Activated naive CD8-positive, alpha-beta T cell treated with anti-CD3 and anti-CD28 coated beads, Interleukin-2, amount 10 ng/mL, durations not matched to agents 7 days and 5 days (primary cell): Measurements from ENCODE around the gene AP2B1. TPM values are rescaled to one million over a fixed set of nuclear protein-coding genes. Genes with fewer than 3 reads are reported as not detected.
A peak's percentile ranks its signal among the peaks of the same experiment; 100 is the strongest.
"Not testable (repeated sequence)": the region's sequence is repeated elsewhere in the genome, so short reads cannot be mapped to it uniquely, and the experiment has no call there.

ENCODE experiments used
- ATAC-seq: fragments of 150-1000 bp; cut with Tn5 transposase; one replicate; pipeline ENCODE4 v1.10.0; 2021; ENCODE audit warnings: low read depth, moderate library complexity
- POLR2A ChIA-PET: fragments of 350-600 bp; sonication (Branson Sonifier 250); formaldehyde crosslinking; loops from one replicate; lab custom pipeline; 2021; ENCODE audit warnings: antibody characterized with exemption; lab: Charles Lee
- DNase-seq: peaks from one replicate; pipeline ENCODE4 v3.0.0; 2021
- H3K27ac Mint-ChIP-seq: one replicate; pipeline ENCODE4 v1.8.0; 2022; ENCODE audit warnings: mild to moderate bottlenecking, mixed read lengths
- H3K27me3 Mint-ChIP-seq: one replicate; pipeline ENCODE4 v1.8.0; 2022; ENCODE audit warnings: mild to moderate bottlenecking, moderate library complexity, mixed read lengths
- H3K36me3 Mint-ChIP-seq: one replicate; pipeline ENCODE4 v1.8.0; 2021; ENCODE audit warnings: mild to moderate bottlenecking, mixed read lengths
- H3K4me1 Mint-ChIP-seq: one replicate; pipeline ENCODE4 v1.8.0; 2021; ENCODE audit warnings: mixed read lengths
- H3K4me3 Mint-ChIP-seq: one replicate; pipeline ENCODE4 v1.8.0; 2022; ENCODE audit warnings: mild to moderate bottlenecking, moderate library complexity, mixed read lengths
- H3K9me3 Mint-ChIP-seq: one replicate; pipeline ENCODE4 v1.8.0; 2021; ENCODE audit warnings: mixed read lengths
- total RNA-seq, 2 experiments: library from RNA; stranded (reverse); gene quantifications; one replicate each; pipeline ENCODE4 v1.2.3, GENCODE V29; 2021

The AP2B1 gene
- total RNA-seq, 2 experiments from 2014 or later = 154 to 163 TPM

GRCh38 chr17:35554668-35555067, 32.5 kb upstream of the AP2B1 start:
- Mint-ChIP-seq H3K36me3 (no peaks in the 10 kb centered on the region), H3K27ac (no peak overlapping the region), H3K4me3 (no peak overlapping the region), H3K27me3 (peaks cover 19% of the 10 kb centered on the region), H3K9me3 (no peaks in the 10 kb centered on the region), H3K4me1 (no peaks in the 10 kb centered on the region)
- ATAC-seq (no peak), DNase-seq (no peak)
- POLR2A ChIA-PET = interaction anchor here (0.5 kb wide), 1 partner anchor 10 kb away, joined by 3 read pairs; no protein-coding TSS in a partner anchor

GRCh38 chr17:35555691-35556090, 31.4 kb upstream of the AP2B1 start:
- no peak overlapping the region for H3K27ac Mint-ChIP-seq
- H3K9me3 Mint-ChIP-seq = no peaks in the 10 kb centered on the region
- no peaks in the 10 kb centered on the region for H3K4me1 Mint-ChIP-seq
- H3K27me3 Mint-ChIP-seq = peaks cover 23% of the 10 kb centered on the region
- POLR2A ChIA-PET = no interaction called here
- H3K4me3 Mint-ChIP-seq = no peak overlapping the region
- no peaks in the 10 kb centered on the region for H3K36me3 Mint-ChIP-seq
- ATAC-seq (no peak), DNase-seq (no peak)

- no peak for ATAC-seq
- Mint-ChIP-seq H3K4me3 (no peak overlapping the region), H3K27me3 (peaks cover 23% of the 10 kb centered on the region), H3K36me3 (no peaks in the 10 kb centered on the region), H3K27ac (no peak overlapping the region), H3K4me1 (no peaks in the 10 kb centered on the region), H3K9me3 (no peaks in the 10 kb centered on the region)
- DNase-seq = no peak
- POLR2A ChIA-PET = no interaction called here
Measured at GRCh38 chr17:35557353-35557752, 29.8 kb upstream of the AP2B1 start.

GRCh38 chr17:35559495-35560210, 27.5 kb upstream of the AP2B1 start:
- peaks cover 28% of the 10 kb centered on the region for H3K27me3 Mint-ChIP-seq
- H3K9me3 Mint-ChIP-seq = no peaks in the 10 kb centered on the region
- POLR2A ChIA-PET = interaction anchor here (0.5 to 1.4 kb wide), 2 partner anchors 19 to 30 kb away, joined by 3 read pairs; partner anchors contain the start of gene PEX12
- H3K4me1 Mint-ChIP-seq = no peaks in the 10 kb centered on the region
- no peak overlapping the region for H3K4me3 Mint-ChIP-seq
- no peaks in the 10 kb centered on the region for H3K36me3 Mint-ChIP-seq
- ATAC-seq (no peak), DNase-seq (no peak)
- H3K27ac Mint-ChIP-seq = no peak overlapping the region

GRCh38 chr17:35560703-35561102, 26.4 kb upstream of the AP2B1 start, which contains the start of gene SLFN14:
Gene SLFN14, minus strand, starts transcription at chr17:35560819. Its CDS starts 2,757 bp downstream, at chr17:35558062.
- ATAC-seq = no peak
- Mint-ChIP-seq H3K27me3 (peaks cover 28% of the 10 kb centered on the region), H3K9me3 (no peaks in the 10 kb centered on the region), H3K36me3 (no peaks in the 10 kb centered on the region), H3K27ac (no peak within 1 kb of the TSS), H3K4me3 (no peak within 1 kb of the TSS), H3K4me1 (no peaks in the 10 kb centered on the region)
- no peak for DNase-seq
- POLR2A ChIA-PET = no interaction called here

GRCh38 chr17:35563181-35563580, 23.9 kb upstream of the AP2B1 start:
- POLR2A ChIA-PET = interaction anchor here (0.6 to 0.7 kb wide), 3 partner anchors 12 to 102 kb away, joined by 3 to 6 read pairs (median 5); no protein-coding TSS in a partner anchor
- H3K4me1 Mint-ChIP-seq, ATAC-seq, H3K9me3 Mint-ChIP-seq, H3K27ac Mint-ChIP-seq, H3K4me3 Mint-ChIP-seq, DNase-seq, H3K36me3 Mint-ChIP-seq: not testable (repeated sequence)
- H3K27me3 Mint-ChIP-seq = peaks cover 23% of the 10 kb centered on the region

- no peaks in the 10 kb centered on the region for H3K9me3 Mint-ChIP-seq
- peaks cover 8% of the 10 kb centered on the region for H3K36me3 Mint-ChIP-seq
- peaks cover 16% of the 10 kb centered on the region for H3K4me1 Mint-ChIP-seq
- H3K27ac Mint-ChIP-seq = peak overlapping the region; percentile 10
- POLR2A ChIA-PET = interaction anchor here (0.7 to 1.1 kb wide), 4 partner anchors 12 to 321 kb away, joined by 3 to 9 read pairs (median 4); partner anchors contain the start of gene PEX12
- H3K27me3 Mint-ChIP-seq = peaks cover 8% of the 10 kb centered on the region
- no peak for ATAC-seq
- no peak for DNase-seq
- H3K4me3 Mint-ChIP-seq = peak overlapping the region; percentile 83
Measured at GRCh38 chr17:35566968-35567367, 20.2 kb upstream of the AP2B1 start.

GRCh38 chr17:35568561-35568960, 18.6 kb upstream of the AP2B1 start:
- POLR2A ChIA-PET = interaction anchor here (0.8 to 1.2 kb wide), 2 partner anchors 10 to 18 kb away, joined by 5 to 6 read pairs; partner anchors contain the start of genes AP2B1 and PEX12
- Mint-ChIP-seq H3K4me1 (peaks cover 16% of the 10 kb centered on the region), H3K4me3 (peak overlapping the region; percentile 83), H3K27ac (peak overlapping the region; percentile 74), H3K9me3 (no peaks in the 10 kb centered on the region), H3K27me3 (peaks cover 6% of the 10 kb centered on the region), H3K36me3 (peaks cover 9% of the 10 kb centered on the region)
- ATAC-seq = peak; percentile 2
- no peak for DNase-seq

GRCh38 chr17:35569405-35569804, 17.7 kb upstream of the AP2B1 start:
- no peaks in the 10 kb centered on the region for H3K9me3 Mint-ChIP-seq
- H3K36me3 Mint-ChIP-seq = peaks cover 9% of the 10 kb centered on the region
- H3K27me3 Mint-ChIP-seq = peaks cover 3% of the 10 kb centered on the region
- H3K27ac Mint-ChIP-seq = peak overlapping the region; percentile 34
- H3K4me3 Mint-ChIP-seq = peak overlapping the region; percentile 83
- no peak for ATAC-seq
- peaks cover 16% of the 10 kb centered on the region for H3K4me1 Mint-ChIP-seq
- DNase-seq = no peak
- POLR2A ChIA-PET = interaction anchor here (0.5 kb wide), 1 partner anchor 38 kb away, joined by 3 read pairs; no protein-coding TSS in a partner anchor

- Mint-ChIP-seq H3K4me1 (peaks cover 27% of the 10 kb centered on the region), H3K27me3 (no peaks in the 10 kb centered on the region), H3K4me3 (no peak overlapping the region), H3K27ac (no peak overlapping the region), H3K9me3 (no peaks in the 10 kb centered on the region), H3K36me3 (peaks cover 6% of the 10 kb centered on the region)
- ATAC-seq = no peak
- POLR2A ChIA-PET = interaction anchor here (1.1 to 5.2 kb wide), 2 partner anchors 11 to 39 kb away, joined by 5 to 41 read pairs; partner anchors contain the start of genes AP2B1 and SLFN12L
- DNase-seq = no peak
Measured at GRCh38 chr17:35575759-35576158, 11.4 kb upstream of the AP2B1 start.

- H3K4me1 Mint-ChIP-seq = peaks cover 29% of the 10 kb centered on the region
- H3K36me3 Mint-ChIP-seq = peaks cover 5% of the 10 kb centered on the region
- H3K4me3 Mint-ChIP-seq = peak overlapping the region; percentile 84
- DNase-seq (no peak), ATAC-seq (peak; percentile 2)
- H3K27me3 Mint-ChIP-seq = no peaks in the 10 kb centered on the region
- peak overlapping the region; percentile 93 for H3K27ac Mint-ChIP-seq
- no peaks in the 10 kb centered on the region for H3K9me3 Mint-ChIP-seq
- POLR2A ChIA-PET = interaction anchor here (1.0 to 5.2 kb wide), 13 partner anchors 9 to 364 kb away, joined by 3 to 41 read pairs (median 7); partner anchors contain the start of genes AP2B1, SLFN11, SLFN12L and SLFN5
Measured at GRCh38 chr17:35577830-35578196, 9.3 kb upstream of the AP2B1 start.

- Mint-ChIP-seq H3K4me3 (peak within 1 kb of the TSS; percentile 84), H3K27ac (peak within 1 kb of the TSS; percentile 93), H3K27me3 (no peaks in the 10 kb centered on the region), H3K9me3 (no peaks in the 10 kb centered on the region), H3K4me1 (peaks cover 29% of the 10 kb centered on the region), H3K36me3 (peaks cover 5% of the 10 kb centered on the region)
- ATAC-seq = peak; percentile 97
- DNase-seq = peak; percentile 81
- POLR2A ChIA-PET = interaction anchor here (0.6 to 5.2 kb wide), 21 partner anchors 8 to 967 kb away, joined by 3 to 41 read pairs (median 6); partner anchors contain the start of genes AP2B1, SLFN11, SLFN12L and SLFN5
Measured at GRCh38 chr17:35578197-35578928, 8.8 kb upstream of the AP2B1 start, which contains the start of gene PEX12. Gene PEX12, minus strand, starts transcription at chr17:35578571. Its CDS starts 550 bp downstream, at chr17:35578021.
